ENCODE measurements around the gene TUBGCP3. TPM values are rescaled to one million over a fixed set of nuclear protein-coding genes. Genes with fewer than 3 reads are reported as not detected.

Gene TUBGCP3
- total RNA-seq, 1 experiment from 2014 or later = 37.3 TPM

- H2BK5ac ChIP-seq (ENCODE audit: insufficient read length, low read length) = no peak overlapping the region
- H3K27me3 Mint-ChIP-seq (ENCODE audit: low read depth) = peaks cover 4% of the 10 kb centered on the region; the same call in 1 of the 2 replicates
- no peak overlapping the region for H3K23ac ChIP-seq (ENCODE audit: insufficient read length, low read depth, low read length)
- H2BK20ac ChIP-seq (ENCODE audit: low read depth, low read length, poor library complexity, severe bottlenecking) = no peak overlapping the region
- no peak overlapping the region for H3K18ac ChIP-seq (ENCODE audit: insufficient read length, low read depth, low read length)
- no peak overlapping the region for H3K27ac Mint-ChIP-seq
- H4K5ac ChIP-seq (ENCODE audit: insufficient read length, low read depth, low read length) = no peak overlapping the region
- H2BK15ac ChIP-seq (ENCODE audit: low read depth, low read length) = no peak overlapping the region
- no peaks in the 10 kb centered on the region for H4K20me1 ChIP-seq (ENCODE audit: control insufficient read depth, insufficient read depth, insufficient read length)
- no peak overlapping the region for H2AFZ ChIP-seq (ENCODE audit: low read length)
- peaks cover 0 to 1% (median 0%) of the 10 kb centered on the region in 3 experiments; a peak in 2 of 7 replicates for H3K36me3 Mint-ChIP-seq (ENCODE audit: insufficient read depth in 1 of 3, low read depth in 3 of 3)
- H3K23me2 ChIP-seq (ENCODE audit: insufficient read length, low read depth, low read length, poor library complexity, severe bottlenecking) = no peaks in the 10 kb centered on the region
- no peaks in the 10 kb centered on the region for H3K27me3 ChIP-seq (ENCODE audit: insufficient read depth, low read length)
- WGBS (ENCODE audit: extremely low coverage, insufficient read length, low lambda C conversion rate) = no CpG with 5 or more reads among the region's 19 CpGs
- H2BK12ac ChIP-seq (ENCODE audit: insufficient read length, low read depth, low read length) = no peak overlapping the region
- H3K79me1 ChIP-seq (ENCODE audit: insufficient read depth, low read depth, low read length, poor library complexity, severe bottlenecking) = no peaks in the 10 kb centered on the region
- H3K9ac ChIP-seq (ENCODE audit: extremely low read depth, insufficient read length, low read length) = no peak overlapping the region
- no peak overlapping the region for H3K56ac ChIP-seq (ENCODE audit: insufficient read length, low read depth, low read length)
- no peak overlapping the region for H4K8ac ChIP-seq (replicated peaks; ENCODE audit: insufficient read length, low read depth, low read length)
- H3K9me3 Mint-ChIP-seq = peaks cover 0 to under 1% of the 10 kb centered on the region in 2 experiments; a peak in 1 of 5 replicates
- H4K91ac ChIP-seq (ENCODE audit: insufficient read length, low read depth, low read length) = no peak overlapping the region
- no peak overlapping the region for H3K4me3 Mint-ChIP-seq
- no peak overlapping the region for H3K27ac ChIP-seq (ENCODE audit: insufficient read length, low read depth, low read length)
- H3K14ac ChIP-seq (ENCODE audit: insufficient read depth, low read length) = no peak overlapping the region
- TF ChIP-seq CTCF (conservative IDR thresholded peaks at IDR 0.05) = no peak
- H3K4me1 Mint-ChIP-seq = no peaks in the 10 kb centered on the region
- no peaks in the 10 kb centered on the region for H3K9me3 ChIP-seq (ENCODE audit: control insufficient read depth, low read depth, low read length)
- H3K79me2 ChIP-seq (ENCODE audit: insufficient read depth, low read length) = no peaks in the 10 kb centered on the region
- H3K4me2 ChIP-seq (ENCODE audit: insufficient read depth, insufficient read length, low read length) = no peak overlapping the region
- no peaks in the 10 kb centered on the region for H3K4me1 ChIP-seq (ENCODE audit: insufficient read depth, low read length)
- no peak overlapping the region for H2AK5ac ChIP-seq (ENCODE audit: insufficient read length, low read length)
- H3T11ph ChIP-seq (ENCODE audit: low read length) = no peak overlapping the region
- no peak overlapping the region for H2BK120ac ChIP-seq (ENCODE audit: low read depth, low read length, poor library complexity, severe bottlenecking)
- no peak overlapping the region for H3K4ac ChIP-seq (ENCODE audit: low read depth, low read length)
- DNase-seq = no peak
Measured at GRCh38 chr13:112467236-112467635, 120.7 kb downstream of the TUBGCP3 start.

Measured in H9 (cell line).